T-cell (primary cell): ENCODE data around the gene MRPL27. TPM values are rescaled to one million over a fixed set of nuclear protein-coding genes. Genes with fewer than 3 reads are reported as not detected.

Source experiments
- ATAC-seq, 4 experiments: fragments of 200-7000 bp in 3 of 4; fragments of 150-1000 bp in 1 of 4; cut with Tn5 transposase; replicated peaks in 1 of 4; 1 replicate in 3 of 4; 2 replicates in 1 of 4; pipeline ENCODE4 v1.10.0; 2021; ENCODE audit warnings: moderate library complexity in 3 of 4, mild to moderate bottlenecking in 2 of 4, moderate number of reproducible peaks in 1 of 4
- CTCF ChIA-PET, 2 donors: fragments of 300-600 bp; sonication (Branson Sonifier 250); formaldehyde crosslinking; loops; one replicate each; lab custom pipeline; 2022; ENCODE audit warnings: antibody characterized with exemption in 2 of 2; lab: Charles Lee
- POLR2A ChIA-PET, 2 donors: fragments of 300-600 bp; sonication (Branson Sonifier 250); formaldehyde crosslinking; loops; one replicate each; lab custom pipeline; 2022; ENCODE audit warnings: antibody characterized with exemption in 2 of 2; lab: Charles Lee
- DNase-seq, 35 experiments: peaks; one replicate each; pipeline versions ENCODE4 v3.0.0 to v3.0.0-alpha.2; 2013 to 2023
- H3K27ac ChIP-seq: one replicate; pipeline ENCODE4 v1.5.1; 2013; ENCODE audit warnings: low read length
- H3K27me3 ChIP-seq, 2 experiments: replicated peaks in 1 of 2; 1 replicate in 1 of 2; 2 replicates in 1 of 2; pipeline versions ENCODE4 v1.6.1 to v1.7.0; 2013; ENCODE audit warnings: low read length in 1 of 2, mixed read lengths in 1 of 2; ENCODE audit not compliant: control insufficient read depth in 2 of 2, insufficient read depth in 2 of 2; ENCODE audit errors: extremely low read depth in 1 of 2
- H3K36me3 ChIP-seq, 2 donors: 1 replicate in 1 of 2; 2 replicates in 1 of 2; pipeline versions ENCODE4 v1.6.1 to v1.7.0; 2013; ENCODE audit warnings: low read length in 1 of 2; ENCODE audit not compliant: control insufficient read depth in 2 of 2, insufficient read depth in 1 of 2; ENCODE audit errors: extremely low read depth in 1 of 2
- H3K4me1 ChIP-seq, 2 experiments: 1 replicate in 1 of 2; 2 replicates in 1 of 2; pipeline versions ENCODE4 v1.6.1 to v1.7.0; 2013; ENCODE audit warnings: low read length in 2 of 2, mixed read lengths in 1 of 2; ENCODE audit not compliant: insufficient read depth in 2 of 2, control insufficient read depth in 1 of 2; ENCODE audit errors: extremely low read depth in 1 of 2
- H3K4me3 ChIP-seq, 2 donors: 1 replicate in 1 of 2; 2 replicates in 1 of 2; pipeline versions ENCODE4 v1.5.1 to v1.7.0; 2013; ENCODE audit warnings: mild to moderate bottlenecking in 2 of 2, low read length in 1 of 2, moderate library complexity in 1 of 2; ENCODE audit not compliant: control insufficient read depth in 1 of 2; ENCODE audit errors: extremely low read depth in 1 of 2
- H3K9me3 ChIP-seq: 2 replicates; pipeline ENCODE4 v1.7.0; 2013
- H3K27ac Mint-ChIP-seq, 2 donors: one replicate each; pipeline ENCODE4 v1.8.0; 2020 to 2021; ENCODE audit warnings: mild to moderate bottlenecking in 2 of 2, mixed read lengths in 2 of 2
- H3K27me3 Mint-ChIP-seq, 2 donors: one replicate each; pipeline ENCODE4 v1.8.0; 2021 to 2022; ENCODE audit warnings: mixed read lengths in 2 of 2
- H3K36me3 Mint-ChIP-seq: one replicate; pipeline ENCODE4 v1.8.0; 2021; ENCODE audit warnings: mixed read lengths
- H3K4me1 Mint-ChIP-seq, 3 donors: one replicate each; pipeline ENCODE4 v1.8.0; 2020 to 2022; ENCODE audit warnings: mixed read lengths in 3 of 3, mild to moderate bottlenecking in 1 of 3
- H3K4me3 Mint-ChIP-seq, 3 donors: one replicate each; pipeline ENCODE4 v1.8.0; 2020 to 2022; ENCODE audit warnings: mild to moderate bottlenecking in 3 of 3, mixed read lengths in 3 of 3, moderate library complexity in 3 of 3
- H3K9me3 Mint-ChIP-seq, 3 donors: one replicate each; pipeline ENCODE4 v1.8.0; 2020 to 2022; ENCODE audit warnings: mixed read lengths in 3 of 3
- WGBS: methylation state at CpG from one replicate; pipeline ENCODE4 v1.1.5; 2013; ENCODE audit warnings: missing lambda C conversion rate; ENCODE audit not compliant: insufficient coverage; 5-methylcytosine and 5-hydroxymethylcytosine counted together
- total RNA-seq, 35 experiments: library from RNA in 6 of 35; stranded (reverse) in 6 of 35; fragments of 120-200 nt in 1 of 35; gene quantifications; one replicate each; pipeline versions ENCODE4 v1.2.1 to v1.2.4 and lab custom pipeline; 2013 to 2026

The MRPL27 gene
- total RNA-seq, 5 donors from 2014 or later (not counting 1 experiment from before 2014, with no cell fraction given), result 26.0 to 35.0 (median 31.2) TPM

GRCh38 chr17:50381920-50382319, 8.9 kb upstream of the MRPL27 start:
- Histone ChIP-seq H3K4me3 (no peak overlapping the region), H3K36me3 (peaks cover 13 to 62% of the 10 kb centered on the region in 2 donors), H3K4me1 (no peaks in the 10 kb centered on the region), H3K27me3 (no peaks in the 10 kb centered on the region), H3K9me3 (no peaks in the 10 kb centered on the region), H3K27ac (no peak overlapping the region)
- H3K36me3 Mint-ChIP-seq, result peaks cover 42% of the 10 kb centered on the region
- WGBS, result 92% methylated on average over 3 of the region's 3 CpGs
- no peaks in the 10 kb centered on the region for H3K4me1 Mint-ChIP-seq
- POLR2A ChIA-PET, result no interaction called here
- CTCF ChIA-PET, result interaction anchor here in 1 of 2 donors (0.9 kb wide), 1 partner anchor 15 kb away, joined by 4 read pairs; the partner anchor contains the start of gene LRRC59
- DNase-seq (no peak), ATAC-seq (no peak)
- no peaks in the 10 kb centered on the region for H3K9me3 Mint-ChIP-seq
- no peak overlapping the region for H3K27ac Mint-ChIP-seq
- no peaks in the 10 kb centered on the region for H3K27me3 Mint-ChIP-seq
- no peak overlapping the region for H3K4me3 Mint-ChIP-seq

GRCh38 chr17:50381260-50381815, 8.4 kb upstream of the MRPL27 start:
- Mint-ChIP-seq H3K4me3 (no peak overlapping the region), H3K9me3 (no peaks in the 10 kb centered on the region), H3K27me3 (no peaks in the 10 kb centered on the region), H3K36me3 (peaks cover 37% of the 10 kb centered on the region), H3K4me1 (no peaks in the 10 kb centered on the region), H3K27ac (no peak overlapping the region)
- peaks cover 10 to 57% of the 10 kb centered on the region in 2 donors for H3K36me3 ChIP-seq
- ATAC-seq (no peak), DNase-seq (no peak)
- H3K9me3 ChIP-seq, result no peaks in the 10 kb centered on the region
- POLR2A ChIA-PET, result no interaction called here
- H3K27me3 ChIP-seq, result no peaks in the 10 kb centered on the region
- no peak overlapping the region for H3K27ac ChIP-seq
- no peak overlapping the region for H3K4me3 ChIP-seq
- WGBS, result 100% methylated on average over 3 of the region's 7 CpGs
- CTCF ChIA-PET, result interaction anchor here in 1 of 2 donors (2.2 kb wide), 1 partner anchor 16 kb away, joined by 6 read pairs; the partner anchor contains the start of gene LRRC59
- H3K4me1 ChIP-seq, result no peaks in the 10 kb centered on the region

GRCh38 chr17:50380369-50381259, 7.6 kb upstream of the MRPL27 start:
- POLR2A ChIA-PET, result no interaction called here
- no peak overlapping the region for H3K27ac Mint-ChIP-seq

GRCh38 chr17:50379351-50380132, 6.6 kb upstream of the MRPL27 start:
- Mint-ChIP-seq H3K4me3 (no peak overlapping the region), H3K9me3 (no peaks in the 10 kb centered on the region), H3K27me3 (no peaks in the 10 kb centered on the region), H3K36me3 (peaks cover 24% of the 10 kb centered on the region), H3K27ac (no peak overlapping the region), H3K4me1 (no peaks in the 10 kb centered on the region)
- ChIA-PET POLR2A (no interaction called here), CTCF (interaction anchor here in 1 of 2 donors (1.1 to 2.2 kb wide), 2 partner anchors 10 to 18 kb away, joined by 3 to 6 read pairs; partner anchors contain the start of gene LRRC59)
- Histone ChIP-seq H3K27ac (no peak overlapping the region), H3K27me3 (no peaks in the 10 kb centered on the region), H3K9me3 (no peaks in the 10 kb centered on the region), H3K4me1 (no peaks in the 10 kb centered on the region), H3K4me3 (no peak overlapping the region), H3K36me3 (peaks cover 5 to 39% of the 10 kb centered on the region in 2 donors)
- ATAC-seq, result no peak
- 98% methylated on average over 4 of the region's 6 CpGs for WGBS
- no peak for DNase-seq

More at GRCh38 chr17:50380369-50381259, 7.6 kb upstream of the MRPL27 start:
- WGBS, result 95% methylated on average over 11 of the region's 13 CpGs
- Mint-ChIP-seq H3K27me3 (no peaks in the 10 kb centered on the region), H3K4me1 (no peaks in the 10 kb centered on the region), H3K36me3 (peaks cover 34% of the 10 kb centered on the region), H3K4me3 (no peak overlapping the region), H3K9me3 (no peaks in the 10 kb centered on the region)
- Histone ChIP-seq H3K27ac (no peak overlapping the region), H3K27me3 (no peaks in the 10 kb centered on the region), H3K4me3 (no peak overlapping the region), H3K36me3 (peaks cover 9 to 50% of the 10 kb centered on the region in 2 donors), H3K9me3 (no peaks in the 10 kb centered on the region), H3K4me1 (no peaks in the 10 kb centered on the region)
- no peak for DNase-seq
- CTCF ChIA-PET, result interaction anchor here (0.7 to 2.2 kb wide), 3 partner anchors 11 to 181 kb away, joined by 3 to 6 read pairs (median 3); partner anchors contain the start of gene LRRC59 (in 1 of the 2)
- ATAC-seq, result peak in 1 of 4 experiments; percentile 19

- Mint-ChIP-seq H3K27me3 (no peaks in the 10 kb centered on the region), H3K27ac (no peak overlapping the region)
- DNase-seq, result no peak
Observed at GRCh38 chr17:50375858-50376538, 3.0 kb upstream of the MRPL27 start.

More at GRCh38 chr17:50375858-50376538, 3.0 kb upstream of the MRPL27 start:
- WGBS, result 67% methylated on average over 1 of the region's 5 CpGs
- no peak for ATAC-seq
- H3K27ac ChIP-seq, result no peak overlapping the region
- ChIA-PET CTCF (no interaction called here), POLR2A (no interaction called here)
- H3K36me3 ChIP-seq, result peaks cover 0 to 7% of the 10 kb centered on the region in 2 donors
- peaks cover 5 to 20% of the 10 kb centered on the region in 2 experiments for H3K4me1 ChIP-seq
- Mint-ChIP-seq H3K36me3 (peaks cover 11% of the 10 kb centered on the region), H3K4me1 (peaks cover 22 to 26% (median 24%) of the 10 kb centered on the region in 3 donors), H3K9me3 (no peaks in the 10 kb centered on the region), H3K4me3 (no peak overlapping the region)
- H3K27me3 ChIP-seq, result no peaks in the 10 kb centered on the region
- H3K4me3 ChIP-seq, result no peak overlapping the region
- no peaks in the 10 kb centered on the region for H3K9me3 ChIP-seq
